ENCODE data around the gene CAPN1. TPM values are rescaled to one million over a fixed set of nuclear protein-coding genes. Genes with fewer than 3 reads are reported as not detected.

The CAPN1 gene
- total RNA-seq, 1 experiment from 2014 or later: 256 TPM

DNA sequence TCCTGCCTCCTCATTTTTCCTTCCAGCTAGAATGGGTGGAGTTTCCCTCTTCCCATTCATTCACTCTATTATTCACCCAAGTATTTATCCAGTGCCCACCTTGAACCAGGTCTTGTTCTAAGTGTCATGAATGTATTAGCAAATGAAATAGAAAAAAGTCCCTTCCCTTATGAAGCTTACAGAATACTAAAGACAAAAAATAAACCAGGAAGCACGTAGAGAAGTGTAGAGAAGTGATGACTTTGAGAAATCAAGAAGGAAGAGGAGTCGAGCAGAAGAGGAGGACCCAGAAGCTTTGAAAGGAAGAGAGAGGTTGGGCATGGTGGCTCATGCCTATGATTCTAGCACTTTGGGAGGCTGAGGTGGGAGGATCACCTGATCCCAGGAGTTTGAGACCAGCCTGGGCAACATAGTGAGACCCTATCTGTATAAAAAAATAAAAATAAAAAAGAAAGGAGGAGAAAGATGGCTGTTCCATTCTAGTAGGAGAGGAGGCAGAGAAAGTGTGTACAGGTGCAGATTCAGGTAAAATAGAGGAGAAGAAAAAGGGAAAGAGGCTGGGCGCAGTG is 30.3 kb upstream of the CAPN1 start:
- H3K27ac ChIP-seq (ENCODE audit: low read length): peak overlapping the region; percentile 19
- intact Hi-C loops (cut with micrococcal nuclease; ENCODE audit: unreplicated experiment): no loop called here
- no TSS peak for BruUV-seq (replicated peaks)
- no peaks in the 10 kb centered on the region; the same call in 1 of the 2 replicates for H3K9me3 ChIP-seq (ENCODE audit: control insufficient read depth, insufficient read depth, low read depth, low read length)
- no peaks in the 10 kb centered on the region for H3K27me3 ChIP-seq (ENCODE audit: control insufficient read depth, insufficient read depth, low read length)
- ATAC-seq: no peak
- in situ Hi-C loops (cut with HindIII; ENCODE audit: low pct_unique_long_range_greater_than_20kb, low sequenced_read_pairs): no loop called here
- peaks cover 13% of the 10 kb centered on the region for H3K4me1 ChIP-seq (ENCODE audit: control insufficient read depth, insufficient read depth, low read length)
- no peaks in the 10 kb centered on the region for H3K36me3 ChIP-seq (ENCODE audit: control insufficient read depth, insufficient read depth, low read length)
- no peak for DNase-seq (ENCODE audit: low read depth, low spot score)
- TF ChIP-seq TCF7L2 (IDR thresholded peaks at IDR 0.05; ENCODE audit: low read depth, low read length) (no peak), SIN3A (IDR thresholded peaks at IDR 0.05; ENCODE audit: borderline replicate concordance, insufficient read depth, low read depth, low read length) (no peak), POLR2AphosphoS5 (IDR thresholded peaks at IDR 0.05; ENCODE audit: low read depth, low read length) (no peak)
- TF ChIP-seq, protein P1, sequence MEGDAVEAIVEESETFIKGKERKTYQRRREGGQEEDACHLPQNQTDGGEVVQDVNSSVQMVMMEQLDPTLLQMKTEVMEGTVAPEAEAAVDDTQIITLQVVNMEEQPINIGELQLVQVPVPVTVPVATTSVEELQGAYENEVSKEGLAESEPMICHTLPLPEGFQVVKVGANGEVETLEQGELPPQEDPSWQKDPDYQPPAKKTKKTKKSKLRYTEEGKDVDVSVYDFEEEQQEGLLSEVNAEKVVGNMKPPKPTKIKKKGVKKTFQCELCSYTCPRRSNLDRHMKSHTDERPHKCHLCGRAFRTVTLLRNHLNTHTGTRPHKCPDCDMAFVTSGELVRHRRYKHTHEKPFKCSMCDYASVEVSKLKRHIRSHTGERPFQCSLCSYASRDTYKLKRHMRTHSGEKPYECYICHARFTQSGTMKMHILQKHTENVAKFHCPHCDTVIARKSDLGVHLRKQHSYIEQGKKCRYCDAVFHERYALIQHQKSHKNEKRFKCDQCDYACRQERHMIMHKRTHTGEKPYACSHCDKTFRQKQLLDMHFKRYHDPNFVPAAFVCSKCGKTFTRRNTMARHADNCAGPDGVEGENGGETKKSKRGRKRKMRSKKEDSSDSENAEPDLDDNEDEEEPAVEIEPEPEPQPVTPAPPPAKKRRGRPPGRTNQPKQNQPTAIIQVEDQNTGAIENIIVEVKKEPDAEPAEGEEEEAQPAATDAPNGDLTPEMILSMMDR (IDR thresholded peaks at IDR 0.05): no peak
- TF ChIP-seq, protein P2, sequence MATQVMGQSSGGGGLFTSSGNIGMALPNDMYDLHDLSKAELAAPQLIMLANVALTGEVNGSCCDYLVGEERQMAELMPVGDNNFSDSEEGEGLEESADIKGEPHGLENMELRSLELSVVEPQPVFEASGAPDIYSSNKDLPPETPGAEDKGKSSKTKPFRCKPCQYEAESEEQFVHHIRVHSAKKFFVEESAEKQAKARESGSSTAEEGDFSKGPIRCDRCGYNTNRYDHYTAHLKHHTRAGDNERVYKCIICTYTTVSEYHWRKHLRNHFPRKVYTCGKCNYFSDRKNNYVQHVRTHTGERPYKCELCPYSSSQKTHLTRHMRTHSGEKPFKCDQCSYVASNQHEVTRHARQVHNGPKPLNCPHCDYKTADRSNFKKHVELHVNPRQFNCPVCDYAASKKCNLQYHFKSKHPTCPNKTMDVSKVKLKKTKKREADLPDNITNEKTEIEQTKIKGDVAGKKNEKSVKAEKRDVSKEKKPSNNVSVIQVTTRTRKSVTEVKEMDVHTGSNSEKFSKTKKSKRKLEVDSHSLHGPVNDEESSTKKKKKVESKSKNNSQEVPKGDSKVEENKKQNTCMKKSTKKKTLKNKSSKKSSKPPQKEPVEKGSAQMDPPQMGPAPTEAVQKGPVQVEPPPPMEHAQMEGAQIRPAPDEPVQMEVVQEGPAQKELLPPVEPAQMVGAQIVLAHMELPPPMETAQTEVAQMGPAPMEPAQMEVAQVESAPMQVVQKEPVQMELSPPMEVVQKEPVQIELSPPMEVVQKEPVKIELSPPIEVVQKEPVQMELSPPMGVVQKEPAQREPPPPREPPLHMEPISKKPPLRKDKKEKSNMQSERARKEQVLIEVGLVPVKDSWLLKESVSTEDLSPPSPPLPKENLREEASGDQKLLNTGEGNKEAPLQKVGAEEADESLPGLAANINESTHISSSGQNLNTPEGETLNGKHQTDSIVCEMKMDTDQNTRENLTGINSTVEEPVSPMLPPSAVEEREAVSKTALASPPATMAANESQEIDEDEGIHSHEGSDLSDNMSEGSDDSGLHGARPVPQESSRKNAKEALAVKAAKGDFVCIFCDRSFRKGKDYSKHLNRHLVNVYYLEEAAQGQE (IDR thresholded peaks at IDR 0.05; ENCODE audit: insufficient read depth in 1 of 2, low read depth in 2 of 2, low read length in 1 of 2): no peak
- H3K4me3 ChIP-seq (ENCODE audit: low read depth in 2 of 2, low read length in 2 of 2): no peak overlapping the region
- POLR2A ChIA-PET: no interaction called here
- CTCF ChIA-PET: no interaction called here

DNA sequence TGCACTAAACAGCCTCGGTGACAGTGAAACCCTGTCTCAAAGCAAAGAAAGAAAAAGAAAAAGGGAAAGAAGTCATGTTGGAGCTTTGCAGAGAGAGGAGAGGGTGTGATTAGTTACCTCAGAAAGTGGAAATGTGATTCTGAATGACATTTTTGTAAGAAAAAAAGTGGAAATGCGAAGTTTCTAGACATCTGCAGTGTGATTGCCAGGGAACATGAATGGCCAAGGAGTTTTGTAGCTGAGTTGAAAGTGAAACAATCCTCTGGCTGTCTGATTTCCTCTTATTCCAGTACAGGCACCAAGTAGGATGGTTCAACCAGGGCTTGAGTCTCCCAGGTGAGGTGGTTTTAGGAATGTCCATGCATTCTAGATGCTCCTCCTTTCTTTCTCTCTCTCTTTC is 29.6 kb upstream of the CAPN1 start:
- no peak for TF ChIP-seq POLR2AphosphoS5 (IDR thresholded peaks at IDR 0.05; ENCODE audit: low read depth, low read length)
- no peak for TF ChIP-seq SIN3A (IDR thresholded peaks at IDR 0.05; ENCODE audit: borderline replicate concordance, insufficient read depth, low read depth, low read length)
- TF ChIP-seq, protein P2 (IDR thresholded peaks at IDR 0.05; ENCODE audit: insufficient read depth in 1 of 2, low read depth in 2 of 2, low read length in 1 of 2): no peak
- TF ChIP-seq, protein P1 (IDR thresholded peaks at IDR 0.05): no peak
- no peak for TF ChIP-seq TCF7L2 (IDR thresholded peaks at IDR 0.05; ENCODE audit: low read depth, low read length)
- ChIA-PET CTCF (no interaction called here), POLR2A (no interaction called here)
- Histone ChIP-seq H3K27me3 (ENCODE audit: control insufficient read depth, insufficient read depth, low read length) (no peaks in the 10 kb centered on the region), H3K27ac (ENCODE audit: low read length) (no peak overlapping the region), H3K9me3 (ENCODE audit: control insufficient read depth, insufficient read depth, low read depth, low read length) (no peaks in the 10 kb centered on the region; the same call in 1 of the 2 replicates), H3K36me3 (ENCODE audit: control insufficient read depth, insufficient read depth, low read length) (no peaks in the 10 kb centered on the region), H3K4me3 (ENCODE audit: low read depth in 2 of 2, low read length in 2 of 2) (no peak overlapping the region), H3K4me1 (ENCODE audit: control insufficient read depth, insufficient read depth, low read length) (peaks cover 13% of the 10 kb centered on the region)
- in situ Hi-C loops (cut with HindIII; ENCODE audit: low pct_unique_long_range_greater_than_20kb, low sequenced_read_pairs) (no loop called here), intact Hi-C loops (cut with micrococcal nuclease; ENCODE audit: unreplicated experiment) (no loop called here)
- no peak for ATAC-seq
- no peak for DNase-seq (ENCODE audit: low read depth, low spot score)
- no TSS peak for BruUV-seq (replicated peaks)

Measured in Panc1 (cell line).